Sigmoid colon (tissue), 7 donors: Measurements from ENCODE around the gene ACBD3. TPM values are rescaled to one million over a fixed set of nuclear protein-coding genes. Genes with fewer than 3 reads are reported as not detected.

Experiments used
- DNase-seq: peaks from one replicate; pipeline ENCODE4 v3.0.0-alpha.2; 2019
- H3K27ac ChIP-seq, 4 donors: fragments of 200-600 bp; sonication (generic); one replicate each; pipeline ENCODE4 v1.5.1; 2016 to 2019; ENCODE audit warnings: mild to moderate bottlenecking in 1 of 4
- H3K27me3 ChIP-seq, 3 donors: fragments of 200-600 bp; sonication (generic); one replicate each; pipeline ENCODE4 v1.5.1; 2019; ENCODE audit warnings: mild to moderate bottlenecking in 1 of 3
- H3K36me3 ChIP-seq, 4 donors: fragments of 200-600 bp; sonication (generic); one replicate each; pipeline ENCODE4 v1.5.1; 2016 to 2019
- H3K4me1 ChIP-seq, 4 donors: fragments of 200-600 bp; sonication (generic); one replicate each; pipeline ENCODE4 v1.5.1; 2017 to 2019
- H3K4me3 ChIP-seq, 4 donors: fragments of 200-600 bp; sonication (generic); one replicate each; pipeline ENCODE4 v1.5.1; 2017 to 2019; ENCODE audit warnings: mild to moderate bottlenecking in 2 of 4, moderate library complexity in 1 of 4
- H3K9me3 ChIP-seq, 4 donors: fragments of 200-600 bp in 3 of 4; sonication (generic) in 3 of 4; one replicate each; pipeline versions ENCODE4 v1.5.1 to v1.6.1; 2013 to 2019
- EP300 ChIP-seq, 4 donors: sonication (generic); formaldehyde crosslinking; IDR thresholded peaks; one replicate each; pipeline ENCODE4 v1.6.1; 2017; ENCODE audit warnings: antibody characterized with exemption in 4 of 4
- POLR2A ChIP-seq, 2 donors: fragments of 450-650 bp; IDR thresholded peaks; one replicate each; pipeline ENCODE4 v1.6.1; 2016; ENCODE audit warnings: antibody characterized with exemption in 2 of 2, mild to moderate bottlenecking in 2 of 2, moderate library complexity in 2 of 2
- POLR2AphosphoS5 ChIP-seq, 4 donors: sonication (generic); formaldehyde crosslinking; IDR thresholded peaks; one replicate each; pipeline ENCODE4 v1.6.1; 2017; ENCODE audit warnings: antibody characterized with exemption in 4 of 4
- WGBS, 2 donors: extraction: QIAGEN DNeasy Blood & Tissue Kit; methylation state at CpG; one replicate each; pipeline ENCODE4 v1.1.7; 2013; 5-methylcytosine and 5-hydroxymethylcytosine counted together
- intact Hi-C: fragments of 100-400 bp; cut with DNase I; formaldehyde crosslinking; loops from one replicate; pipeline ENCODE4 v1.15.1; 2023
- polyA plus RNA-seq, 3 donors: library from polyadenylated mRNA; stranded (reverse); fragments of 200-250 nt; gene quantifications; one replicate each; pipeline ENCODE4 v1.2.3, GENCODE V29; 2013
- small RNA-seq, 3 donors: library from RNA; depleted of rRNA; stranded (forward); fragments of <200 nt; gene quantifications; one replicate each; pipeline ENCODE3, GENCODE V24; 2016
- total RNA-seq, 4 donors: library from RNA; depleted of rRNA; stranded (reverse); fragments of >200 nt; gene quantifications; one replicate each; pipeline ENCODE4 v1.1.0, GENCODE V29; 2016
- TF ChIP-seq, protein P1 (sequence below), 4 experiments: fragments of 450-650 bp in 3 of 4; fragments of 200-600 bp in 1 of 4; IDR thresholded peaks; one replicate each; pipeline ENCODE4 v1.5.1; 2016 to 2019; ENCODE audit warnings: antibody characterized with exemption in 4 of 4, mild to moderate bottlenecking in 3 of 4, moderate library complexity in 2 of 4
- donor health status: healthy with polysubstance abuse.
- donor health status: Bipolar disorder and iron deficiency.
- donor health status: healthy.

ACBD3 gene
- total and polyA plus RNA-seq, 7 donors: 23.7 to 37.8 (median 32.9) TPM

DNA sequence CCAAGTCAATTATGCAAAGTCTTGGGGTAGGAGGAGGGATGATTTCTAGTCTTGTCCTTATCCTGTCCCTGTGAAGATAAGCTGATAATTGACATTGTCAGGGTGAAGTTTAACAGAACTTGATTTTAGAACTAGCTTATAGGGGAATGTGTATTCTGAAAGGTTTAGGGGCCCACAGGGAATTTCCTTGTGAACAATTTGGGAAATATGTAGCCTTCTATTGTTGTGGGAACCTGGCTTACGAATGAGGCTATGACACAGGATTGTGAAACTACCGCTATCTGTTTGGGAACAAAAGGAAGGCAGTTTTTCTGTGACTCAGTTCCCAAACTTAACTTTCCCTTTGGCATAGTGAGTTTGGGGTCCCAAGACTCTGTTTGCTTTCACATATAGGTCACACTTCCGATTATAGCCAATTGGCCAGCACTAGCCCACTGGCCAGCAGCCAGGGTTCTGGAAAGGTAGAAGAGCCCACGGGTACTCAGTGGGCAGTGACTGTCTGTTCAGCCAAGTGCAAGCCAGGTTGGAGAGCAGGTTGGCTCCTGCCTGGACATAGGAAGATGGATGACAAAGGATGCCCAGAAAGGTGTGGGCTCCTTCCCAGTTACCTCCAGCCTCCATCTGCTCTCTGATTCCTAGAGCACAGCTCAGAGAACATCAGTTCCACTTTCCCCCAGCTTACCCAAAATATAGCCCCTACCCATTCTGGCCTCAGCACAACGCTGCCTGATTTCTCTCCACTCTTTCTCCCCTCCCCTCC is 88.5 kb downstream of the ACBD3 start:
- Histone ChIP-seq H3K36me3 (no peaks in the 10 kb centered on the region), H3K4me3 (no peak overlapping the region), H3K9me3 (no peaks in the 10 kb centered on the region), H3K4me1 (peaks cover 0 to 11% (median 3%) of the 10 kb centered on the region in 4 donors), H3K27ac (no peak overlapping the region), H3K27me3 (no peaks in the 10 kb centered on the region)
- TF ChIP-seq POLR2A (IDR thresholded peaks at IDR 0.05): no peak
- TF ChIP-seq POLR2AphosphoS5 (IDR thresholded peaks at IDR 0.05): no peak
- TF ChIP-seq, protein P1, sequence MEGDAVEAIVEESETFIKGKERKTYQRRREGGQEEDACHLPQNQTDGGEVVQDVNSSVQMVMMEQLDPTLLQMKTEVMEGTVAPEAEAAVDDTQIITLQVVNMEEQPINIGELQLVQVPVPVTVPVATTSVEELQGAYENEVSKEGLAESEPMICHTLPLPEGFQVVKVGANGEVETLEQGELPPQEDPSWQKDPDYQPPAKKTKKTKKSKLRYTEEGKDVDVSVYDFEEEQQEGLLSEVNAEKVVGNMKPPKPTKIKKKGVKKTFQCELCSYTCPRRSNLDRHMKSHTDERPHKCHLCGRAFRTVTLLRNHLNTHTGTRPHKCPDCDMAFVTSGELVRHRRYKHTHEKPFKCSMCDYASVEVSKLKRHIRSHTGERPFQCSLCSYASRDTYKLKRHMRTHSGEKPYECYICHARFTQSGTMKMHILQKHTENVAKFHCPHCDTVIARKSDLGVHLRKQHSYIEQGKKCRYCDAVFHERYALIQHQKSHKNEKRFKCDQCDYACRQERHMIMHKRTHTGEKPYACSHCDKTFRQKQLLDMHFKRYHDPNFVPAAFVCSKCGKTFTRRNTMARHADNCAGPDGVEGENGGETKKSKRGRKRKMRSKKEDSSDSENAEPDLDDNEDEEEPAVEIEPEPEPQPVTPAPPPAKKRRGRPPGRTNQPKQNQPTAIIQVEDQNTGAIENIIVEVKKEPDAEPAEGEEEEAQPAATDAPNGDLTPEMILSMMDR (IDR thresholded peaks at IDR 0.05): no peak
- TF ChIP-seq EP300 (IDR thresholded peaks at IDR 0.05): no peak
- DNase-seq: no peak
- intact Hi-C loops: no loop called here
- WGBS, 2 donors: 79 to 82% methylated on average over 5 of the region's 5 CpGs

DNA sequence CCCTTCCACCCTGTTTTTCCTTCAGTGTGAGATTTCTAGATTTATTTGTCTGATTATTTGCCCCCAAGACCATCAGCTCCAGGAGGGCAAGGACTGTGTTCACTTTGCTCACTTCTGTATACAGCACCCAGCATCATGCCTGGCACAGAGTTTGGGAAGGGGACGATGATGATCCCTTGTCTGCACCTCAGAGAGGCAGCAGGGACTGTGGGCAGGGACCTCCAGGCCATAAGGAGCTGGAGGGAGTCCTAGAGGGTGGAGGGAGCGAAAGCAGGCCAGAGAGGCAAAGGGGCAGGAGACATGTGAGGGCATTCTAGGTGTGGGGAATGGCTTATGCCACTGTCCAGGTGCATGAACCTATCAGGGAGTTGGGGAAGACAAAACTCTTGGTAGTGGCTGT is 91.3 kb downstream of the ACBD3 start:
- Histone ChIP-seq H3K27me3 (no peaks in the 10 kb centered on the region), H3K4me3 (no peak overlapping the region), H3K4me1 (peaks cover 0 to 5% (median 1%) of the 10 kb centered on the region in 4 donors), H3K27ac (no peak overlapping the region), H3K9me3 (no peaks in the 10 kb centered on the region), H3K36me3 (no peaks in the 10 kb centered on the region)
- WGBS, 2 donors: 90 to 92% methylated on average over 2 of the region's 2 CpGs
- no peak for TF ChIP-seq POLR2A (IDR thresholded peaks at IDR 0.05)
- no peak for TF ChIP-seq EP300 (IDR thresholded peaks at IDR 0.05)
- intact Hi-C loops: no loop called here
- peak; percentile 26 for DNase-seq

Small RNAs within 50 kb of the gene (small RNA-seq; reads per million reads assigned to genes)
- gene AL512343.1: 0 reads per million in 3 donors

Other genes with a start within 250 kb of the ACBD3 start
- 1 to 10 TPM in 2 of 4 donors, under 1 TPM in 1, not detected in 1; 0.71 to 5.0 (median 1.1) TPM for gene LEFTY2, start 245.5 kb downstream of the ACBD3 start, total RNA-seq
- gene LEFTY2, start 245.5 kb downstream of the ACBD3 start, polyA plus RNA-seq: 10 to 100 TPM in 1 of 3 donors, not detected in 2; 15.6 TPM
- gene SDE2, start 187.4 kb downstream of the ACBD3 start, total RNA-seq: 10 to 100 TPM; 11.1 to 21.9 (median 18.4) TPM
- 10 to 100 TPM in 2 of 3 donors, 1 to 10 TPM in 1; 9.0 to 12.7 (median 10.2) TPM for gene SDE2, start 187.4 kb downstream of the ACBD3 start, polyA plus RNA-seq
- gene H3-3A, start 124.0 kb downstream of the ACBD3 start, total RNA-seq: 100 to 1,000 TPM; 320 to 452 (median 393) TPM
- 1,000 to 10,000 TPM in 2 of 3 donors, 100 to 1,000 TPM in 1; 807 to 2,184 (median 1,596) TPM for gene H3-3A, start 124.0 kb downstream of the ACBD3 start, polyA plus RNA-seq
- not detected for gene MIXL1, start 36.9 kb upstream of the ACBD3 start, total RNA-seq
- under 1 TPM in 1 of 3 donors, not detected in 2; 0.13 TPM for gene MIXL1, start 36.9 kb upstream of the ACBD3 start, polyA plus RNA-seq
- 1 to 10 TPM; 3.1 to 5.4 (median 4.6) TPM for gene LIN9, start 122.4 kb upstream of the ACBD3 start, total RNA-seq
- 1 to 10 TPM; 2.4 to 2.9 (median 2.8) TPM for gene LIN9, start 122.4 kb upstream of the ACBD3 start, polyA plus RNA-seq
- gene PARP1, start 221.4 kb upstream of the ACBD3 start, total RNA-seq: 100 to 1,000 TPM; 107 to 168 (median 152) TPM
- 10 to 100 TPM; 16.4 to 58.8 (median 18.6) TPM for gene PARP1, start 221.4 kb upstream of the ACBD3 start, polyA plus RNA-seq